ENCODE results near the gene ABHD17B. TPM values are rescaled to one million over a fixed set of nuclear protein-coding genes. Genes with fewer than 3 reads are reported as not detected.

The ABHD17B gene
- total and polyA plus RNA-seq, 8 donors: 1.9 to 9.7 (median 5.3) TPM

DNA sequence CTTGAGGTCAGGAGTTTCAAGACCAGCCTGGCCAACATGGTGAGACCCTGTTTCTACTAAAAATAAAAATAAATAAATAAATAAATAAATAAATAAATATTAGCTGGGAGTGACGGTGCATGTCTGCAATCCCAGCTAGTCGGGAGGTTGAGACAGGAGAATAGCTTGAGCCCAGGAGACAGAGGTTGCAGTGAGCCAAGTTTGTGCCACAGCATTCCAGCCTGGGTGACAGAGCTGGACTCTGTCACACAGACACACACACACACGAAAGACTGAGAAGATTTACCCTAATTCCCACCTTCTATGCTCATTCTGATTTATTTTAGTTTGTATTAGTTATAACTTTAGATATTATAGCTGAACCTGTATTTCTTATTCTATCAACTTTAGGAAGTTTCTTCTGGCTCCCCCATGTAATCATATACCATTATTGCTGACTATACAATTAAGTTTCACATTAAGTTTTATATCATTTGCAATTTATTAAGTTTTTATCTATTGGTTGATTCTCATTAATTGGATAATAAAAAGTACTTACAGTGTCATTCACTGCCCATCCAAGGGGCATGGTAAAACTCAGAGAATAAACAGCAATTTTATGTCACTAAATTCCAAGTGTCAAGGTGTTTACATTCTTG is 20.8 kb downstream of the ABHD17B start:
- intact Hi-C loops (cut with DNase I): no loop called here
- Histone ChIP-seq H3K27me3 (no peaks in the 10 kb centered on the region), H3K4me3 (no peak overlapping the region), H3K36me3 (no peaks in the 10 kb centered on the region), H3K27ac (no peak overlapping the region), H3K9me3 (no peaks in the 10 kb centered on the region), H3K4me1 (peaks cover 0 to 10% (median 6%) of the 10 kb centered on the region in 3 donors)
- WGBS, 2 donors: 60 to 63% methylated on average over 3 of the region's 3 CpGs
- ATAC-seq (no peak), FAIRE-seq (no peak), DNase-seq (no peak)
- no peak for TF ChIP-seq CTCF (IDR thresholded peaks at IDR 0.05)

DNA sequence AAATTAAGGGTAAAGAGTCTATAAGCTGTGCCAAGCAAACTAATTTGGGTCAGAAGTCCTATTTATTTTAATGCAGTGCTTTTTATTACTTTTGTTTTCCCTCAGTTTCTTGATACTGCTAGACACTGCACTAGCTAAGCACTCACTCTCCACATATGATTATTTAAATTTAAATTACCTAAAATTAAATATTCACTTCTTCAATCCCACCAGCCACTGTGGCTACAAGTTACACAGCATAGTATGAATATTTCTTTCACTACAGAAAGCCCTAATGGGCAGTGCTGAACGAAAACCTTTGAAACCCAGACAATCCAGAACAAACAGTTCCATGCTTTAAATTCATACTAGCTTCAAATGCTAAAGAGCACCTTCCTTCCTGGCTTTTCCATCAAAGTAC is 23.6 kb downstream of the ABHD17B start:
- 83 to 91% methylated on average over 1 of the region's 1 CpG for WGBS, 2 donors
- H3K27ac ChIP-seq: no peak overlapping the region
- DNase-seq (no peak), FAIRE-seq (no peak), ATAC-seq (no peak)
- TF ChIP-seq CTCF (IDR thresholded peaks at IDR 0.05): no peak
- H3K9me3 ChIP-seq: no peaks in the 10 kb centered on the region
- intact Hi-C loops (cut with DNase I): no loop called here
- H3K36me3 ChIP-seq: no peaks in the 10 kb centered on the region
- H3K4me1 ChIP-seq: no peaks in the 10 kb centered on the region
- no peak overlapping the region for H3K4me3 ChIP-seq
- no peaks in the 10 kb centered on the region for H3K27me3 ChIP-seq

DNA sequence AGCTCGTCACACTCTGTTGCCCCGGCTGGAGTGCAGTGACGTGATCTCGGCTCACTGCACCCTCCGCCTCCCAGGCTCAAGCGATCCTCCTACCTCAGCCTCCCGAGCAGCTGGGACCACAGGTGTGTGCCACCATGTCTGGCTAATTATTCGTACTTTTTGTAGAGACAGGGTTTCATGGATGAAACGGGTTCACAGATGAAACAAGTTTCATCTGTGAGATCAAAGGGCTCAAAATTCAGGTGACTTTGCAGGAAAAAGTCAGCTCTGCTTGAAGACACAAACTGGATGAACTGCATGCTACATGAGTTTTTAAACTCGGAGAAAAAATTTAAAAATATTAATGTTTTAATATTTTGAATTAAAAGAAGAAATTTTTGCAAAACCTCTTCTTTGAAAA is 24.5 kb downstream of the ABHD17B start:
- H3K9me3 ChIP-seq: no peaks in the 10 kb centered on the region
- TF ChIP-seq CTCF (IDR thresholded peaks at IDR 0.05): no peak
- ATAC-seq (no peak), FAIRE-seq (no peak), DNase-seq (no peak)
- intact Hi-C loops (cut with DNase I): no loop called here
- H3K4me3 ChIP-seq: no peak overlapping the region
- no peaks in the 10 kb centered on the region for H3K4me1 ChIP-seq
- no peak overlapping the region for H3K27ac ChIP-seq
- WGBS, 2 donors: 96 to 97% methylated on average over 10 of the region's 10 CpGs
- H3K36me3 ChIP-seq: no peaks in the 10 kb centered on the region
- H3K27me3 ChIP-seq: no peaks in the 10 kb centered on the region

- Histone ChIP-seq H3K4me1 (no peaks in the 10 kb centered on the region), H3K4me3 (no peak overlapping the region), H3K36me3 (no peaks in the 10 kb centered on the region), H3K27me3 (no peaks in the 10 kb centered on the region), H3K27ac (no peak overlapping the region), H3K9me3 (no peaks in the 10 kb centered on the region)
- intact Hi-C loops (cut with DNase I): no loop called here
- no peak for TF ChIP-seq CTCF (IDR thresholded peaks at IDR 0.05)
- no peak for ATAC-seq
- FAIRE-seq: no peak
- 96 to 100% methylated on average over 1 of the region's 1 CpG for WGBS, 2 donors
- DNase-seq: no peak
These were observed 25.0 kb downstream of the ABHD17B start for GRCh38 chr9:71886015-71886414.

GRCh38 chr9:71885467-71885866 is 25.5 kb downstream of the ABHD17B start:
- WGBS, 2 donors: 36 to 49% methylated on average over 2 of the region's 2 CpGs
- TF ChIP-seq CTCF (IDR thresholded peaks at IDR 0.05): no peak
- H3K27me3 ChIP-seq: no peaks in the 10 kb centered on the region
- H3K4me3 ChIP-seq: no peak overlapping the region
- intact Hi-C loops (cut with DNase I): no loop called here
- FAIRE-seq (no peak), ATAC-seq (no peak), DNase-seq (no peak)
- H3K9me3 ChIP-seq: no peaks in the 10 kb centered on the region
- H3K36me3 ChIP-seq: no peaks in the 10 kb centered on the region
- no peak overlapping the region for H3K27ac ChIP-seq
- H3K4me1 ChIP-seq: no peaks in the 10 kb centered on the region

Data from pancreas (tissue), 10 donors.